ENCODE data around the gene PDPK1.

The PDPK1 gene

DNA sequence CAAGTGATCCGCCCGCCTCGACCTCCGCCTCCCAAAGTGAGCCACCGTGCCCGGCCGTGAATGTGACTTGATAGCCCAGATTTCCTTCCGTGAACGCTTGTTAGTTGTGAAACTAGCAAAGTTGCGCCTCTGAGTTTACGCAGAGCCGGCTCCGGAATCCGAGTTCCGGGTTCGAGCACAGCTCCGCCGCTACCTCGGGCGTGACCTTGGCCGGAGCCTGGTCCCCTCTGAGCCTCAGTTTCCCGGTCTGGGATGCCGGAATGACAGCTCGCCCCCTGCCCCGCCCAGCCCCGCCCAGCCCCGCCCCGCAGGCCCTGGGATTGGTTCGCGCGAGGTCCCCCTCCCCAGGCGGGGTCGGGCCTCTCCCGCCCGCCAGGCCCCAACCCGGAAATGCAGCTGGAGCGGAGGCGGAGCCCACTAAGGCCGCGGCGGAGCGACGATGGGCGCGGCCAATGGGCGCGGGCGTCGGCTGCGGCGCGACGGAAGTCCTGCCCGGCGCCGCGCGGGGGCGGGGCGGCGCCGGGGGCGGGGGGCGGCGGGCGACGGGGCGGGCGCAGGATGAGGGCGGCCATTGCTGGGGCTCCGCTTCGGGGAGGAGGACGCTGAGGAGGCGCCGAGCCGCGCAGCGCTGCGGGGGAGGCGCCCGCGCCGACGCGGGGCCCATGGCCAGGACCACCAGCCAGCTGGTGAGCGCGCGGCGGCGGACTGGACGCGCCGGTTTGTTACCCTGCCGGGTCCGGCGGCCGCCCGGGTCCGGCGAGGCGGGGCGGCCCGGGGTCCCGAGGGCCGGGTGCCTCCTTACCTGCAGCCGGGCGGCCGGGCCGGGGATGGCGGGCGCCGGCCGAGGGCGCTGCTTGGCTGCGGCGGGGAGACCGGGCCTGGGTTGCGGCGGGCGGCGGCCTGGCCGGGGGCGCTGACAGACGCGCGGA, at the start of gene PDPK1:
Gene PDPK1 (plus strand): TSS at position 571 of the 929 bp plus-strand sequence. CDS start 92 bp downstream, at position 663.
- DNase-seq: peak; percentile 87 to 98 (median 96)
- intact Hi-C loops (cut with DNase I): loop anchor here (10.0 kb wide), 1 partner anchor 57 kb away; no protein-coding TSS in a partner anchor

DNA sequence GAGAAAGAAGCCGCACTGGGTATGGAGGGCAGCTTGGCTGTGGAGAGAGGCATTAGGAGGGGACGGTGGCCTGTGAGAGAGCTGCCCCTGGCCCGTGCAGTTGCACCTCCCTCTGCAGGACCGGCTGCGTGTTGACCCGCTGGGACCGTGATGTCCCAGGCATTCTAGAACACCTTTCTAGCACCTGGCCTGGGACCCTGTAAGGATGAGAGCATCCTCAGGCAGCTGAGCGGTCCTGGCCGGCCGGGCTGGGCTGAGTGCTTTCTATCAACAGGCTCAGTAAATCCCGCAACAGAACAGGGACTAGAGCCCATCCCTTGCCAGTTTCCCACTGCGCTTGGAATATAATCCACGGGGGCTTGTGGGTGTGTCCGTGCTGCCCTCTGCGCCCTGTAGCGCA, 48.2 kb upstream of the PDPK1 start:
- intact Hi-C loops (cut with DNase I): no loop called here

DNA sequence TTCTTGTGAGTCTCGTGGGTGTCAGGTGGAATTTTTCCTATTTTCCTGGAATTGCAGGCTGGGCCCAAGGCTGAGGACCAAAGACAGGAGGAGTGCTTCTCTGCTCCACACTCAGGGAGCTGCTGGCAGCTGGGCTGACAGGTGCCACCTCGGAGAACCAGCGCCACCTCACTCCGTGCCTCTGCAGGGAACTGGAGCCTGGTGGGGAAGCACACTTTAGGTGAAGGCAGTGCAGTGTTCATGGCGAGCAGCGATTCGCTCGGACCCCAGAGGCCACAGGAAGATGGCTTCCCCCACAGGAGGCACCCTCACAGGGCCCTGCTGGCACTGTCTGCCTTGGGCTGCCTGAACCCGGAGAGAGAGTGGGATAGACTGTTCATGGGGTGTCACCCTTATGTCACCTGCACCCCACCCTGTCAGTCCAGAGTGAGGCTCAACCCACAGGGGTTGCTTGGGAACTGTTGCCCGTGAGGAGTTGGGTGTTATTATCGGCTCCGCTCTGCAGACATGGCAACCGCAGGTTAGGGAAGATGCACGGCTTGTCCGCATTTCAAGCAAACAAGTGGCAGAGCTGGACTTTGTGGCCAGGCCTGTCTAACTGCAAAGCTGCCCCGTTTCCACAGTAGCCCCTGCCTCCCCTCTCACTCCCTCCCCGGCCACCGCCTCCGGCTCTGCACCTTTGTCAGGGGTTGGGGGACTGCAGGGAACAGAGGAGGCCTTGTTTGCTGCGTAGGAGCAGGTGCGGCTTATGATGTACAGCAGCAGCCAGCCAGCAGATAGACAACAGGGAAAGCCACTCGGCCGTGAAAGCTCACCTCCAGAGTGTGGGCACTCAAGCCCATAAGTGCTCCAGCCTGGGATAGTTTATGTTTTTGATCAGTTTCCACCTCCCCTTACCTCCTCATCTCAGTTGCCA, 47.4 kb upstream of the PDPK1 start:
- DNase-seq: peak in 7 of 42 donors; percentile 49 to 75 (median 65)
- intact Hi-C loops (cut with DNase I): no loop called here

More for the DNA sequence above, 48.2 kb upstream of the PDPK1 start:
- no peak for DNase-seq

DNA sequence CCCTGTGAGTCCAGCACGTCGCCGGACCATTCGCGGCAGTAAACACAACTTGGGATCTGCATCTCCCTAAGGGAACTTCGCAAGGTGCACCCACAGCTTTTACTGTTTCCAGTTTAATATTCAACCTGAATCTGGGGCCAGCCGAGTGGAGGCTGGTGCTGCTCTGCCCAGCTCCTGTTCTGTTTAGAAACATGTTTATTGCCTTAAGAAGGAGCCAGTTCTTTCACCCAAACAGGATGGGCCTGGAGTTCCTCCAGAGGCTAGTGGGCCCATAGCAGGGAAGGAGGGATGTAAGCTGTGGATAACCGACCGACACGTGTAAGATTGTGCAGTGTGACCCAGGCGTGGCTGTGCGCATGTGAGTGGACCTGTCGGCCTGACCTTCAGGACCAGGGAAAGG, 45.5 kb upstream of the PDPK1 start:
- intact Hi-C loops (cut with DNase I): no loop called here
- DNase-seq: no peak

- intact Hi-C loops (cut with DNase I): no loop called here
Measured at GRCh38 chr16:2493605-2494004, 44.2 kb upstream of the PDPK1 start.

GRCh38 chr16:2494616-2495015, 43.2 kb upstream of the PDPK1 start:
- DNase-seq: no peak
- intact Hi-C loops (cut with DNase I): no loop called here

More at GRCh38 chr16:2493605-2494004, 44.2 kb upstream of the PDPK1 start:
- DNase-seq: no peak

- DNase-seq: peak in 3 of 42 donors; percentile 46 to 72 (median 58)
- intact Hi-C loops (cut with DNase I): no loop called here
Measured at GRCh38 chr16:2495041-2495440, 42.8 kb upstream of the PDPK1 start.

- intact Hi-C loops (cut with DNase I): no loop called here
- no peak for DNase-seq
Measured at GRCh38 chr16:2496223-2497115, 41.4 kb upstream of the PDPK1 start.

- peak in 1 of 42 donors; percentile 13 for DNase-seq
- intact Hi-C loops (cut with DNase I): no loop called here
Measured at GRCh38 chr16:2497116-2497630, 40.6 kb upstream of the PDPK1 start.

DNA sequence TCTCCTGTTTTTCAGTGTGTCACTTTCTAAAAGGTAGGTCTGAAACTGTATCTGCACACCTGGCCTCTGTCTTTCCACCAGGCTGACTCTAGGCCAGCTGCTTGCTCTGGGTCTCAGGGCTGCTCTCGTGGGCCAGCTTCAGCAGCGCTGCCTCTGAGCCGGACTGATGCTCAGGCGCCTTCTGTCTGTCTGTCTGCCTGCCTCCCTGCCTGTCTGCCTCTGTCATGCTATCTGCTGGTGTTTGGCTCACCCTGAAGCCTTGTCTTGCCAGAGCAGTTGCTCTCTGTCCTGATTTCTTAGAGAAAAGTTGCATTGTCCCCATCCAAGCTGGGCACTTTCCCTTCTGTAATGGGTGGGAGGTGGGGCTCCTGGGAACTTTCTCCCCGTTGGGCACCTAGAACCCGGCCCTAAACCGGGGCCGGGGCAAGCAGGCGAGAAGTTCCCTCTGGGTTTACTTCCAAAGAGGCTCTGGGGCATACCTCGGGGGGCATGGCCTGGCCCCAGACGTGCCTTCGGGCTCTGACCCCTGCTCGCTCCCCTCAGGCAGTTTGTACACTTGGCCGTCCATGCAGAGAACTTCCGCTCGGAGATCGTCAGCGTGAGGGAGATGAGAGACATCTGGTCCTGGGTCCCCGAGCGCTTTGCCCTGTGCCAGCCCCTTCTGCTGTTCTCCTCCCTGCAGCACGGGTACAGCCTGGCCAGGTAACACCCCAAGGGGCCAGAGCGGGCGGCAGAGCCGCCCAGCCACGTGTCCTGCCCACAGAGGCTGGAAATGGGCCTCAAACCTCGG, 39.9 kb upstream of the PDPK1 start:
- DNase-seq: no peak
- intact Hi-C loops (cut with DNase I): no loop called here

GRCh38 chr16:2498531-2499253, 39.1 kb upstream of the PDPK1 start:
- intact Hi-C loops (cut with DNase I): no loop called here
- DNase-seq: no peak

DNA sequence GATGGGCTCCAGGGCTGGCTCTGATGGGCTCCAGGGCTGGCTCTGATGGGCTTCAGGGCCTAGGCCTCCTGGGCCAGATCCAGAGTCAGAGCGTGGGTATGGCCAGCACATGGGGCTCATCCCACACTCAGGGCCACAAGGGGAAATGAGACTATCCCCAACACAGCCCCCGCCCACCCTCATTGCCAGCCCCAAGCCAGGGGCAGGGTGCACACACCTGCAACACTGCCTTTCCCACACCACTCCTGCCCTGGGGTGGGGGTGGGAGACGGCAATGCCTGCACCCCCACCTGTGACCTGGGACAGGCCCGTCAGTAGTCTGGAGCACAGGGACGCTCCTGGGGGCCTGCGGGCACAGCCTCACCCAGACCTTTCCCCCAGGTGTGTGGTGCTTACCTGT, 38.4 kb upstream of the PDPK1 start:
- intact Hi-C loops (cut with DNase I): no loop called here
- DNase-seq: no peak

- intact Hi-C loops (cut with DNase I): loop anchor here (5.0 to 10.0 kb wide), 2 partner anchors 75 to 158 kb away; partner anchors contain the start of genes ABCA3 and CCNF
- no peak for DNase-seq
Measured at GRCh38 chr16:2499890-2500429, 37.9 kb upstream of the PDPK1 start.

DNA sequence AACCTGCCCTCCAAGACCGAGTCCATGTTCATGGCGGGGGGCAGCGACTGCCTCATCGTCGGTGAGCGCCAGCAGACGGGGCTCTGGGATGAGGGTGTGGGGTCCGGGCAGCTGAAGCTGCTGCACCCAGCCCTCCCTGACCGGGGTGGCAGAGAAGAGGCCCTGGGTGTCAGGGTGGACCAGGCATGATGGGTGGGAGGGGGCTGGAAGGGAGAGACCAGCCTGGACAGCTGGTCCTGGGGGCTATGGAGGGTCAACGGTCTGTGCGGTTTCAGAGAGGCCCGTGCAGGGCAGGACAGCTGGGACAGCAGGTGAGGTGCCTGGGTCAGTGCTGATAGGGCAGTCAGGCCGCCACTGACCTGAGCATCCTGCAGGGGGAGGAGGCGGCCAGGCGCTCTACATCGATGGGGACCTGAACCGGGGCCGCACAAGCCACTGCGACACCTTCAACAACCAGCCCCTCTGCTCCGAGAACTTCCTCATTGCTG, 37.3 kb upstream of the PDPK1 start:
- DNase-seq: no peak
- intact Hi-C loops (cut with DNase I): loop anchor here (5.0 to 10.0 kb wide), 2 partner anchors 76 to 158 kb away; partner anchors contain the start of genes ABCA3 and CCNF

- intact Hi-C loops (cut with DNase I): loop anchor here (5.0 to 10.0 kb wide), 2 partner anchors 76 to 159 kb away; partner anchors contain the start of genes ABCA3 and CCNF
- DNase-seq: peak; percentile 83 to 96 (median 91)
Measured at GRCh38 chr16:2500918-2501750, 36.7 kb upstream of the PDPK1 start.
